ENCODE results near the gene TRIM39. TPM values are rescaled to one million over a fixed set of nuclear protein-coding genes. Genes with fewer than 3 reads are reported as not detected.
A peak's percentile ranks its signal among the peaks of the same experiment; 100 is the strongest.

The TRIM39 gene
- total and polyA plus RNA-seq, 9 of the 15 experiments (the other 6 are each of a cell fraction or from before 2014, with no cell fraction given) = 5.6 to 17.7 (median 12.8) TPM

DNA sequence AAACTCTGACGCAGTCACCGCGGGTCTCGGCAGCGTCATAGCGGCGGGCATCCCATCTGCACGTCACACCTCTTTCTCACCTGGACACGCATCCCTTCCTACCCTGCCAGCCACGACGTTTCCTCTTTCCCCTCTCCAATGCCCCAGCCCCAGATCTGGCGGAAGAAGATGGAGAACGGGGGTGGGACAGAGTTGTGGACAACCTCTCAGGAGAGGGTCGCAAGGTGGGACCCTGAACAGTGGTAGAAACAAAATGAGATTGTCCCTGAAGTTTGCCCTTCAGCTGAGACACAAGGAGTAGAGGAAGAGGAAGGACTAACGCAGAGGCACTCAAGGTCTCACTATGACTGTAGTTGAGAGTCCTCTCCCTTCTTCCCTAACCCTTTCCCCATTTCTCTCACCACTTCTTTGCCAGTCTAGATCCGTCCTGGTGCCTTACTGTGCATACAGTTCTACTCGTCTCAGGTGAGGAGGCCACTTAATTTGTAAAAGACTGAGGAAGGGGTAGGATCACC lies 562 bp downstream of the TRIM39 start (continued):
- TF ChIP-seq MYBL2 (IDR thresholded peaks at IDR 0.05; ENCODE audit: low read depth) (no peak), MYBL2 (CRISPR knock-in tag; IDR thresholded peaks at IDR 0.05; ENCODE audit: borderline replicate concordance) (no peak), FOXJ2 (tag; IDR thresholded peaks at IDR 0.05) (0 out of 2 replicates have a peak, but pooled peaks have one; percentile 8), NFIX (CRISPR knock-in tag; IDR thresholded peaks at IDR 0.05; ENCODE audit: low read depth) (no peak), ZNF586 (CRISPR knock-in tag; conservative IDR thresholded peaks at IDR 0.05) (no peak)
- TF ChIP-seq, protein P1, sequence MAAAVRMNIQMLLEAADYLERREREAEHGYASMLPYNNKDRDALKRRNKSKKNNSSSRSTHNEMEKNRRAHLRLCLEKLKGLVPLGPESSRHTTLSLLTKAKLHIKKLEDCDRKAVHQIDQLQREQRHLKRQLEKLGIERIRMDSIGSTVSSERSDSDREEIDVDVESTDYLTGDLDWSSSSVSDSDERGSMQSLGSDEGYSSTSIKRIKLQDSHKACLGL (CRISPR knock-in tag; IDR thresholded peaks at IDR 0.05; ENCODE audit: borderline replicate concordance, poor library complexity, severe bottlenecking) = no peak

DNA sequence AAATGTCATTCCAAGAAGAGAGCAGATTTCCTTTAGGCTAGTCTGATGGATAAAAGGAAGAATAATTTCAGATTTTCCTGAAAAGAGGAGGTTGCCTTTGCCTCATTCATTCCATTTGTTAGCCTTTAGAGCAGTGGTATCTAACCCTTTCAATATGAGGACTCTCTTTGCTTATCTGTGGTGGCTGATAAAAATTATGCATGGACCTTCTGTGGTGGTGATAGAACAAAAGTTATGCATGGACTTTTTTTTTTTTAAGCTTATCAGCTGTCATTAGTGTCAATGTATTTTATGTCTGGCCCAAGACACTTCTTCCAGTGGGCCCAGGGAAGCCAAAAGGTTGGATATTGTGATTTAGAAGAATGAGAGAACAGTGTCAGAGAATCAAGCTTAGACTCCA lies 1.7 kb downstream of the TRIM39 start:
- BruUV-seq (replicated peaks) = no TSS peak
- peak; percentile 19; the same call in 1 of the 2 replicates for TF ChIP-seq ARID1B (IDR thresholded peaks at IDR 0.05)
- peak; percentile 5 for TF ChIP-seq MEIS2 (IDR thresholded peaks at IDR 0.05; ENCODE audit: partially characterized antibody)
- no peak for TF ChIP-seq POLR2B (IDR thresholded peaks at IDR 0.05; ENCODE audit: low read depth, partially characterized antibody)
- TF ChIP-seq, protein P2, sequence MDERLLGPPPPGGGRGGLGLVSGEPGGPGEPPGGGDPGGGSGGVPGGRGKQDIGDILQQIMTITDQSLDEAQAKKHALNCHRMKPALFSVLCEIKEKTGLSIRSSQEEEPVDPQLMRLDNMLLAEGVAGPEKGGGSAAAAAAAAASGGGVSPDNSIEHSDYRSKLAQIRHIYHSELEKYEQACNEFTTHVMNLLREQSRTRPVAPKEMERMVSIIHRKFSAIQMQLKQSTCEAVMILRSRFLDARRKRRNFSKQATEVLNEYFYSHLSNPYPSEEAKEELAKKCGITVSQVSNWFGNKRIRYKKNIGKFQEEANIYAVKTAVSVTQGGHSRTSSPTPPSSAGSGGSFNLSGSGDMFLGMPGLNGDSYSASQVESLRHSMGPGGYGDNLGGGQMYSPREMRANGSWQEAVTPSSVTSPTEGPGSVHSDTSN (CRISPR knock-in tag; IDR thresholded peaks at IDR 0.05; ENCODE audit: low read depth) = no peak
- TF ChIP-seq, protein P2 (tag; conservative IDR thresholded peaks at IDR 0.05; ENCODE audit: low read depth) = 0 out of 2 replicates have a peak, but pooled peaks have one; percentile 23
- TF ChIP-seq CBFA2T3 (IDR thresholded peaks at IDR 0.05) = peak; percentile 66
- no peak for TF ChIP-seq JUNB (CRISPR knock-in tag; conservative IDR thresholded peaks at IDR 0.05)
- H3K4me2 ChIP-seq (ENCODE audit: insufficient read depth, low read length) = peak overlapping the region; percentile 95
- POLR2A ChIA-PET = interaction anchor here (0.8 to 1.5 kb wide), 3 partner anchors 9 to 12 kb away, joined by 4 to 5 read pairs (median 4); no protein-coding TSS in a partner anchor
- intact Hi-C loops (cut with micrococcal nuclease) (no loop called here), in situ Hi-C loops (cut with MboI) (no loop called here)
- H3K79me2 ChIP-seq (ENCODE audit: control insufficient read depth, insufficient read depth, low read length) = peaks cover 46% of the 10 kb centered on the region
- H3K9me1 ChIP-seq (ENCODE audit: control insufficient read depth, insufficient read depth, low read length) = no peaks in the 10 kb centered on the region
- H3K27me3 ChIP-seq (ENCODE audit: control insufficient read depth in 2 of 2, insufficient read depth in 2 of 2, low read length in 2 of 2) = no peaks in the 10 kb centered on the region
- no peaks in the 10 kb centered on the region for H3K9me3 ChIP-seq (replicated peaks; ENCODE audit: control insufficient read depth, insufficient read depth, low read depth, low read length)
- no peak overlapping the region for H3K27ac ChIP-seq (ENCODE audit: extremely low read depth, low read depth, low read length)
- no peak overlapping the region for H3K9ac ChIP-seq (ENCODE audit: insufficient read depth in 1 of 2, low read depth in 2 of 2, low read length in 2 of 2)
- no peak overlapping the region for H3K4me3 ChIP-seq
- H3K4me1 ChIP-seq (replicated peaks in 1 of 2; ENCODE audit: control insufficient read depth in 2 of 2, insufficient read depth in 2 of 2, low read length in 2 of 2) = peaks cover 14 to 25% of the 10 kb centered on the region in 2 experiments
- DNase-seq (ENCODE audit: extremely low read depth in 1 of 4, low spot score in 3 of 4) (no peak), FAIRE-seq (no peak), ATAC-seq (no peak)
- CTCF ChIA-PET (ENCODE audit: low intra/inter-chr PET ratio) = no interaction called here
- H2AFZ ChIP-seq (ENCODE audit: low read depth, low read length) = no peak overlapping the region
- H4K20me1 ChIP-seq (replicated peaks; ENCODE audit: control insufficient read depth, insufficient read depth, low read length) = peaks cover 9% of the 10 kb centered on the region
- peaks cover 50% of the 10 kb centered on the region for H3K36me3 ChIP-seq (ENCODE audit: control insufficient read depth, insufficient read depth, low read length)
